Kidney glomerular epithelial cell (primary cell): ENCODE results near the gene PPIA.
A peak's percentile ranks its signal among the peaks of the same experiment; 100 is the strongest.
"Not testable (repeated sequence)": the region's sequence is repeated elsewhere in the genome, so short reads cannot be mapped to it uniquely, and the experiment has no call there.

Experiments used
- DNase-seq: peaks from one replicate; lab custom pipeline; 2025; lab: John Stamatoyannopoulos, UW

PPIA gene

DNA sequence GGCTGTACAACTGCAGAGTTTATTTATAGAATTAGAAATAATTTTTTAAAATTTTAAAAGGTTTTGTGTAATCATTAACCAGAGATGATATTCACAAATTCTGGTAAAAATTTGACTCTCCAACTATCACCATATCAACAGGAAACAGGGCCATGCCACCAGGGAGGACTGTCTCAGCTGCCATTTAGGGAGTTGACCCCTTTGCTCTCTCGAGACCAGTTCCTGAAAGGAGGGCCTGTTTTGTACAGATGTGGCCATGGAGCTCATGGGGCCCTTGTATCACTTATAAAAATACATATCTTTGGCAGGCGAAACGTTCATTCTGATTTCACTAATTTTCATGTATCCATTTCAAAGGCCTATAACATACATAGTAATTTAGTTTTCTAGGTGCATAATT is 31.1 kb downstream of the PPIA start:
- no peak for DNase-seq

DNA sequence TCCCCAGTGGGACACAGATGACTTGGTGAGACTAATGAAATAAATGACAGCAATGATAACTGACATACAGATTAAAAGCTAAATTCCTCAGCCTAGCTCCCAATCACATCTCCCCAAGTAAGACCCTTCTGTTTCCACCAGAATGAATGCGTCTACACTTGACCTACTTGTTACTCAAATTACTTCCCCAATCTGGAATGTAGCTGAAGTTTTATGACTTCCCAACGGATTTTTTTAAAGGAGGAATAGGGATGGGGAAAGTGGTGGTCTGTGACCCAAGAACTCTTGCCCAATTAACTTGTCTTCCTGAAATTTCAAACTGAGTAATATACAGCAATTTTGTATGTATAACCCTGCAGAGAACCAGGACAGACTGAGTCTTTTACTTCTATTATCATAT is 42.3 kb downstream of the PPIA start:
- DNase-seq: no peak

DNA sequence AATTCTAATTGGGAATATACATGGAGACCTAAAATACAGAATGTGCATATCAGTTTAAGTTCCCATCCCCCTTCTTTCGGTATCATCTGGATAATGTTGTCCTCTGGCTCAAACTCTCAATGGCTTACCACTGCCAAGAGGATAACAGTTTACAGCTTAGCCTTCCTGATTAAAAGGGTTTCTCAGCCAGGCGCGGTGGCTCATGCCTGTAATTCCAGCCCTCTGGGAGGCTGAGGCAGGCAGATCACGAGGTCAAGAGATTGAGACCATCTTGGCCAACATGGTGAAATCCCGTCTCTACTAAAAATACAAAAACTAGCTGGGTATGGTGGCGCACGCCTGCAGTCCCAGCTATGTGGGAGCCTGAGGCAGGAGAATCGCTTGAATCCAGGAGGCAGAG is 46.2 kb downstream of the PPIA start:
- not testable (repeated sequence) for DNase-seq

DNA sequence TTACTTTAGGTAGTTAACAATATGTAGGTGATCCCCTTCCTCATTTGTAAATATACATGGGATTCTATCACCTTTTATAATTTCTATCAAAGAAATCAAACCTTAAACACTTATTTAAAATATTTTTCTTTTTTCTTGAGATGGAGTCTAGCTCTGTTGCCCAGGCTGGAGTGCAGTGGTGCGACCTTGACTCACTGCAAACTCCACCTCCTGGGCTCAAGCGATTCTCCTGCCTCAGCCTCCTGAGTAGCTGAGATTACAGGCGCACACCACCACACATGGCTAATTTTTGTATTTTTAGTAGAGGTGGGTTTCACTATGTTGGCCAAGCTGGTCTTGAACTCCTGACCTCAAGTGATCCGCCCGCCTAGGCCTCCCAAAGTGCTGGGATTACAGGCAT is 47.0 kb downstream of the PPIA start:
- not testable (repeated sequence) for DNase-seq

DNA sequence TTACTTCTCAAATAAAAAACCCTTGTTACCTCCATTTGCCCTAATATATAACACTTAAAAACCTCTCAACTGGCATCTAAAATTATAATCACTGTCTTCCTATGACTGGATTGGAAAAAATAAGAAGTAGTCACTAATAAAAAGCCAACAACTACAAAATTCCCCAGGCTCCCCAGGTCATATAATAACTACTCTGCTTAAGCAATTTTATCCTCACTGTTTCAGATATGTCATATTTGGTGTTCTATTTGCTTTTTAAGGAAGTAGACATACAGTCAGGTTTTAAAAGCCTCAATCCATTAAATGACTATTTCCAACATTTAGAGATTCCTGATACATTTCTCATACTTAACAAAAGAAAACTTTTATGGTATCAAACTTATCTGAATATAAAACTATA is 49.0 kb downstream of the PPIA start:
- DNase-seq: no peak

DNA sequence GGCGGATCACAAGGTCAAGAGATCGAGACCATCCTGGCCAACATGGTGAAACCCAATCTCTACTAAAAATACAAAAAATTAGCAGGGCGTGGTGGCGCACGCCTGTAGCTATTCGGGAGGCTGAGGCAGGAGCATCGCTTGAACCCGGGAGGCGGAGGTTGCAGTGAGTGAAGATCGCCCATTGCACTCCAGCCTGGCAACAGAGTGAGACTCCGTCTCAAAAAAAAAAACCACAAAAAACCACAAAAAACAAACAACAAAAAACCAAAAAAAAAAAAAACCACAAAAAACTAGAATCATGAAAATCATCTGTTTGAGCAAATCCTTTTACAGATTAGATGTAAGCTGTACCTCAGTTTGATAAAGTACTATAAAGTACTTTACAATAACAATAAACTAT is 49.9 kb downstream of the PPIA start:
- not testable (repeated sequence) for DNase-seq

DNA sequence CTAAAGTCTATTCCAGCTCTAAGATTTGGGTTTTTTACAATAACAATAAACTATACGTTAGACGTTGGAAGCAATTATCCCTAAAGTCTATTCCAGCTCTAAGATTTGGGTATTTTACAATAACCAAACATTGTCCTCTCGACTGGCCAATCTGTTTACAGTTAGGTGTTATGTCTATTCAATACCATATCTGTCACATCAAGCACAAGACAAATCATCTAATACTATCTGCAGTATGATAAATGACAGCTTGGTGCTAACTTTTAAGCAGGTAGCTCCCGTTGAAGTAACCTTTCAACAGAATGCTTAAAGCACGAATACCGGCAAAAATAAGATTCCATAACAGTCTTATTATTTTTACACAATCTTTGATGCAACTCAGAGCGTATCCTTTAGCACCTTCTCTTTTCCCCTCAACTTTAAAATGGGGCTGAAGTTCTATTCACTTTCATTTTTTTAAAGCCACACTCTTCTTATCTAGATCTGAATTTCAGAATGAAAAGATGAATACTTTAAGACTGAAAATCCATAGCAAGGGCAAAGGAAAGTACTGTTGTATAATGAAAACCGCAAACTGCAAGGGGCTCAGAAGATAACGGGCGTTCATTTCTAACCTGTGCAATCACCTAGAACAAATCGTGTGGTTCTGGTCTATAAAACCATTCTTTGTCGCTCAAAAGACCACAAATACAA is 50.5 kb downstream of the PPIA start:
- no peak for DNase-seq

DNA sequence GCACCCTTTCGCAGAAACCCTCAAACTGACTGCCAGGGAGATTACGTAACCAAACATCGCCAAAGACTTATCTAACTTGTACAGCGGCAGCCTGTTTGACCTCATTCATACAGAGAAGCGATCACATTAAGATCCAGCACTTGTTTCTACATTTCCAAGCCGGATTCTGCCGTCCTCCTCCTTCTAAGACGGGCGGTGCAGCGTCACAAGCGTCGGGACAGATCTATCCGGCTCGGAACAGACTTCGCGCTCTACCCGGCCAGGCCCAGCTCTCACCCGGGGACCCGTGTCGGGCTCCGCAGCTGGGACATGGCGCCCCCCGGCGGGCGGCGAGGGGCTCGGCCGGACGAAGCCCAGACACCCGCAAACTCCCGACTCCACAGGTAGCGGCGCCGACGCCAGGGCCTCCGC is 51.0 kb downstream of the PPIA start:
- peak; percentile 80 for DNase-seq

DNA sequence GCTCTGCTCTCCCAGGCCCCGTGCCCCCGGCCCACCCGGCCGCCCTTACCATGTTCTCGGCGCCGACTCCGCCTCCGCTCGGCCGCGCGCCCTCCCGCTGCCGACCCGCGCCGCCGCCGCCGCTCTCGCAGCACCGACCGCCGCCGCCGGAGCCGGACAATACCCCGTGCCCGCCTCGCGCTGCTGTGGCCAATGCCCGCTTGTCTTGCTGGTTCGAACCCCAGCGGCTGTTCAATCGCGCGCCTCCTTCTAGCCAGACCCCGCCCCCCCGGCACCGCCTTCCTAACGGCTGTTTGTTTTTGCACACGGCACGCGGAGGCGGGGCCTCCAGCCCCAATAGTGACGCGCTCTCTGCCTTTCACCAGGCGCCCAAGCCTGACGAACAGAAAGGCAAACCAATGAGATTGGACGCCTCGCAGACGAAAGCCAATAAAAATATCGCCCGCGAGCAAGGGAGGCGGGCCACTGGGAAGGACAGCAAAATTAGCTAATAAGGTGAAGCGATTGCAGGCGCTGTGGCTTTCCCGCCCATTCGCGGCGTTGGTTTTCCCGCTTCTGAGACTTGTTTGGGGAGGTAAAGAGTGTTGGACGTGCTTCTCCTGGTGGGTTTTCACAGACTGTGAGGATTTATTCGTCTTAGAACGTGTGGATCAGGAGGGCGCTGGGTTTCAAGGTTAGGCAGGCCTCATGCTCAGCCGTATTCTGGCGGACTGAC is 51.6 kb downstream of the PPIA start, which contains the start of gene H2AZ2:
TSS of gene H2AZ2 (minus strand) at position 168 of the 715 bp plus-strand sequence. CDS start at position 52, 116 bp downstream.
- peak; percentile 99 for DNase-seq

DNA sequence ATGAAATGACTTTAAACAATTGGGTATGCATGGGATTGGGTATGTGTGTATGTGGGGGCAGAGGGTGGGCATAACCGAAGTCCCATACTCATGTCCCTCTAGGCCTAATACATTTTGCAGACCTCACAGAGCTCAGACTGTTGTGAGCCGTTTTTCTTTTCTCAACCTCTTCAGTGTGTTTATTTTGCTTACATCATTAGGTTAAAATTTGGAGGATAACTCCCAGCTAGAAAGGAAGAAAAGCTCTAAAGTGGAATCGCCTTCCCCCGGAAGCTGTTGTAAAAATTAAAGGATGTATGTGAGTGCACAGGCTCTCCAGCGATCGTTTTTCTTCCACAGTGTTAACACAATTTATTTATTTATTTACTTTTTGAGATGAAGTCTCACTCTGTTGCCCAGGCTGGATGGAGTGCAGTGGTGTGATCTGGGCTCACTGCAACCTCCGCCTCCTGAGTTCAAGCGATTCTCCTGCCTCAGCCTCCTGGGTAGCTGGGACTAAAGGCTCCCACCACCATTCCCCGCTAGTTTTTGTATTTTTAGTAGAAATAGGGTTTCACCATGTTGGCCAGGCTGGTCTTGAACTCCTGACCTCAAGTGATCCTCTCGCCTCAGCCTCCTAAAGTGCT is 52.9 kb downstream of the PPIA start:
- DNase-seq: no peak

DNA sequence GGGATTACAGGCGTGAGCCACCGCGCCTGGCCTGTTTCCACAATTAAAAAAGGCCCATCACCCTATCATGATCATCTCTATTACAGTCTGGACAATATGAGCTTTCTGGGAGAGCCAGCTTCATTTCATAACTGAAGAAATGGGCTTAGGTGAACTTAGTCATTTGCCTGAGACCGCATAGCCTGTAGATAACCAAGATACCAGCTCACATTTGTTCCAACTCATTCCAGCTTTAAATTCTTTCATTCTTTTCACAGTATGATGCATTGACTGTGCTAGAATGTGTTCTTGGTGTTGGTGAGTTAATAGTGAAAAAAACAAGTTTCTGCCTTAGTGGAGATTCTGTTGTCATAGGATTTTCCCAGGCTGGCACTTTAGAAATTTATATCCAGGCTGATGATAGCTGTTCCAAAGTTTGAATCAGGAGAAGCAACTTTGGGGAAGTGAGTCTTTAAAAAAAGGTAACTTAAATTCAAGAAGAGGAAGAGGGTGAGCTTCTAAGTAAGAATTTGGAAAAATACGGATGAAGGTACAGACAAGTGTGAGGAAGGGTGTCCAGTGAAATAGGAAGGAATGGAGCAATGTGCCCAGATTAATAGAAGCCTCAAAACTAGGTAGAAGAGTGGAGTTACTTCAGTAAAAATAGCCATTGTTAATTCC is 53.5 kb downstream of the PPIA start:
- no peak for DNase-seq

DNA sequence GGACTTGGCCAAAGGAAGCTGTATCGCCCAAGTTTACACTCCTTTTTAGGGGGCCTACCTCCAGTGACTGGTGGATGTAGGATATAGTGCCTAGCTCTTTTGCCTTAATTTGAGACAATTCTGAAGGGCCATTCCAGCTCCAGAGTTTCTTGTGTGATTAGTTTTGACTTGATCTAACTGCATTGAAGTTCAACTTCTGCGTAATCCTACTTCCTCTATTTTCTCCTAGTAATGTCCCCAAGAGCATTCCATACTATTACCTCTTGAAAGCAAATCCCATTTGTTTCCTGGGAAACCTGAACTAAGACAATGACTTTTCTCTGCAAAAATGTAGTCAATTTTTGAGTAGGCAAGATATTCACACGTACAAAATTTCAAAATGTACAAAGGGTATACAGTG is 56.1 kb downstream of the PPIA start:
- no peak for DNase-seq
